Femur (tissue), 1 donor: ENCODE results near the gene SOX10.
A peak's percentile ranks its signal among the peaks of the same experiment; 100 is the strongest.
"Not testable (repeated sequence)": the region's sequence is repeated elsewhere in the genome, so short reads cannot be mapped to it uniquely, and the experiment has no call there.

Source experiments
- DNase-seq: peaks from one replicate; pipeline ENCODE4 v3.0.0-alpha.2; 2017

The SOX10 gene

DNA sequence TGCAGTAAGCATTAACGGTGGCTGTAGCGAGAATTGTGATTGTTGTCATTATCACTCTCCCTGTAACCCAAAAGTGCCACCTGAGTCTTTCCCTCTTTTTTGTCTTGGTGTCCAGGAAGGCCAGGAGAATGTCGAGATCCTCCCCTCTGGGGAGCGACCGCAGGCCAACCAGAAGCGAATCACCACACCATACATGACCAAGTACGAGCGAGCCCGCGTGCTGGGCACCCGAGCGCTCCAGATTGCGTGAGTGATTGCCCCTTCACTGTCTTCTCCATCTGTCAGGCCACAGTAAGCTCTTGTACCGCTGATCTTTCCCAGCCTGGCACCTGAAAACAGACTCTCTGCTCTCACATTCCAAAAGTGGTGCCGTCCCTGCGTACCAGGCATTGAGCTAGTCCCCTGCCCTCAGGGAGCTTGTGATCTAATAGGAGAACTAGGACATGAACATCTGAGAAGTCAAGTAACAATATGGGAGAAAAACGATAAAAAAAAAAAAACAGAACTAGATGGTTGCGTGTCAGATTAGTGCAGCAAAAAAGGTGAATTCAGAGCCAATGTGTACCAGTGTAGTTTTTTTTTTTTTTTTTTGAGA, 25.0 kb downstream of the SOX10 start:
- DNase-seq = no peak

GRCh38 chr22:37957232-37957631, 27.1 kb downstream of the SOX10 start:
- no peak for DNase-seq

DNA sequence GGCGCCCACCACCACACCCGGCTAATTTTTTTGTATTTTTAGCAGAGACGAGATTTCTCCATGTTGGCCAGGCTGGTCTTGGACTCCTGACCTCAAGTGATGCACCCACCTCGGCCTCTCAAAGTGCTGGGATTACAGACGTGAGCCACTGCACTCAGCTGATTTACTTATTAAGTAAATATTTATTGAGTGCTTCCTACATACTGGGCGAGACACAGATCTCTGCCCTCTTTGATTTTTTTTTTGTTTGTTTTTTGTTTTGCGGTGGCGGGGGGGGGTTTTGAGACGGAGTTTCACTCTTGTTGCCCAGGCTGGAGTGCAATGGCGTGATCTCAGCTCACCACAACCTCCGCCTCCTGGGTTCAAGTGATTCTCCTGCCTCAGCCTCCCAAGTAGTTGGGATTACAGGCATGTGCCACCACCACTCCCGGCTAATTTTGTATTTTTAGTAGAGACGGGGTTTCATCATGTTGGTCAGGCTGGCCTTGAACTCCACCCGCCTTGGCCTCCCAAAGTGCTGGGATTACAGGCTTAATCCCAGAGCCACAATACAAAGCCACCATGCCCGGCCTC, 28.4 kb downstream of the SOX10 start:
- not testable (repeated sequence) for DNase-seq

DNA sequence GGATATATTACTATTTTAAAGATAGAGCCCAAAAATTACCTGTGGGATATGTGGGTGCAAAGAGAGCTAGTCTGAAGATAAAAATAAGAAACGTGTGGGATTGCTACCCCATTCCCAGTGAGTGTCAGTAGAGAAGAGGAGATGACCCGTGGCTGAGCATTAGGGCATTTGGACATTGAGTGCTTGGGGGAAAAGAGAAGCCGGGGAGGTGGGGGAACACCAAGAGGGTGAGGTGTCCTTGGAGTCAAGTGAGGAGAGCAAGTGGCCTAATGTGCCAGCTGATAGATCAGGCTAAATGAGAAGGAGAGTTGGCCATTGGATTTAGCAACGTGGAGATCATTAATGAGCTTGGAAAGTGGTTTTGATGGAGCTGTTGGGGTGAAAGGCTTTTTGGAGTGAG, 29.7 kb downstream of the SOX10 start:
- no peak for DNase-seq

DNA sequence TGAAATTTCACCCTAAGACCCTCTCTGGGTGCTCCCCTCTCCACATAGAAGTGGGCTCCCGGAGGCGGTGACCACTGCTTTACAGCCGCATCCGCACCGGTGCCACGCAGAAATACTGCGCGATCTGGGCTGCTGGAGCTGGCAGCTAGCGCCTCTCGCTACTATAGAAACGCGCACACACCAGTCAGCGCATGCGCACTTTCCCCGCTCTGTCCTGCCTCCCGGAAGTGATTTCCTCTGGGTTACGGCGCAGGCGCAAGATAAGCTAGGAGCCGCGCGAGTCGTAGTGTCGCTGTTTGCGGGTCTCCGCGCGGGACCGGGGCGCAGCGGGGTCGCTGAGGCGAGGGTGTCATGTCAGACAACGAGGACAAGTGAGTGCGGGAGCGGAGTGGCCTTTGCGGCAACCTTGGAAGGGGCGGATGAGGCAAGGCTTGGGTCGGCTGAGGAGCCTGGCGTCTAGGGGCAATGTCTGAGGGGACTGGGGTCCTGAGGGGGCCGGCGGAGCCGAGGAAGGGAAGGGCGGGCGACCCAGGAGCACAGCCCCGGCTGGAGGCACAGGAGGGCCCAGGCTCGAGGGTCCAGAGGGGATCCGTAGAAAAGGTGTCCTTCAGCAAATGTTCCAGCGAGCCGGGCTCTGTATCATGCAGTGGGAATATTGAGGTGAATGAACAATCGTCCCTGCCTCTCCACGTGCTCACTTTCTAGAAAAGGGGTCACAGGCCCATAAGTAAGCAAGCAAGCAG, 30.7 kb downstream of the SOX10 start, which contains the start of the genes C22orf23 and POLR2F:
Gene C22orf23 (minus strand): TSS at position 165 of the 743 bp plus-strand sequence. CDS start 452 bp downstream, outside the sequence.
Gene POLR2F (plus strand): TSS at position 263 of the 743 bp plus-strand sequence. CDS start 89 bp downstream, at position 352.
- DNase-seq = peak; percentile 97

- peak; percentile 39 for DNase-seq
These were observed 31.3 kb downstream of the SOX10 start for GRCh38 chr22:37953062-37953436.

- DNase-seq = not testable (repeated sequence)
These were observed 31.7 kb downstream of the SOX10 start for GRCh38 chr22:37952629-37953028.

GRCh38 chr22:37951305-37951704, 33.0 kb downstream of the SOX10 start:
- DNase-seq = no peak

- not testable (repeated sequence) for DNase-seq
These were observed 37.1 kb downstream of the SOX10 start for GRCh38 chr22:37947142-37947795.

GRCh38 chr22:37944423-37944822, 39.9 kb downstream of the SOX10 start:
- not testable (repeated sequence) for DNase-seq

DNA sequence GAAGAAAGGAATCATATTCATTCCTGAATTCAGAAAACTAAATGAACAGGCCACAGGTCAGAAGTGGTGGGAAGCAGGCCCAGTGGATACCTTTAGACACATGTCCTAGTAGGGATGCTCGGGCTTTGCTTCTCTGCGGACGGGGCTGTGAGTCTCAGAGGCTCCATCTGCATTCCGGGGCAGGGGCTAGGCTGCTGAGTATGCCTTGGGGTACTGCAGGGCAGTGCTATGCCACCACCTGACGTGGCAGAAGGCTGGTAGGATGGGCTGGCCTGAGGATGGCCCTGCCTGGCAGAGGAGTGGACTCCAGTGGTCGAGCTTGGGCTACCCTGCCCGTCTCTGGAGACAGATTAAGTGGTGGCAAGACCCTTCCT, 40.5 kb downstream of the SOX10 start:
- DNase-seq = no peak

DNA sequence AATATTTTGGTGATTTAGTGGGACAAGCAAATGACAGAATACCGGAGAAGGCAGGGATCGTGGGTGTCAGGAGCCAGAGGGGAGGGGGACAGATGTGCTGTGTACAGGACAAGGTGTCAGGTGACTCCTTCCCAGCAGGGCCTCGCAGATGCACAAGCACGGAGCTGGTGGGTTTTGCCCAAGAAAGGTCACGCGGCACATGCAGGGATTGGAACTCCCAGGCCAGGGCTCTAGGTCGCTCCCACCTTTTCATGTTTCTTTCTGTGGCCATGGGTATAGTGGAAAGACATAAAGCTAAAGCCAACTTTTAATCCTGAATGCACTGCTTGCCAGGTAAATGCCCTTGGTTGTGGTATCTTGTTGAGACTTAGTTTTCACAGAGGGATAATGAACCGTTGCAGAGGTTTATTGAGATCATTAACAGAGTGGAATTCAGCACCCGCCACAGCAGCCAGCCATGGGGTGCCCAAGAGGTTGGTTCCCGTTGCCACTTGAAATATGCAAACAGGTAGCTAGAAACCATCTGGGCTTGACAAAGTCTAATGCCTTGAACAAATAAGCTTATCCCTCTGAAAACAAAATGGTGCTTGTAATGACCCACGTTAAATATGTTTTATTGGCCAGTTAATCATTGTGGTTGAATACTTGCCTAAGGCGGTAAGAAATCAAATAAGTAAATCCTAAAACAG, 41.1 kb downstream of the SOX10 start:
- DNase-seq = no peak

DNA sequence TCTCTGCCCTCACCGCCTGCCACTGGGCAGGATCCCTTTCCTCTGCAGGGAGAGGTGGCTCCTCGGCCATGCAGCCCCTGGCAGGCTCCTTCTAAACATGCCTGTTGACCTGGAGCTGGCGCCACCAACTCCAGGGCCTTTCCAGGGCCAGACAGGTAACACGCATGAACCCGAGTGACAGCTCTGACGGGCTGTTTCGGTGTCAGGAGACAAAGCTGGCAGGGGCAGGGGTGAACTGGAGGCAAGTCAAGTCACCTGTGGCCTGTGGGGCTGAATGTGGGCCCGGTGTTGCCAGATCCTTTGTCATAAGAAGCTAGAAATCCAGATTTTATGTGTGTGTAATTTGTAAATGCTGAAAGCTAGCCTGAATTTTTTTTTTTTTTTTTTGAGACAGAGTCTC, 42.2 kb downstream of the SOX10 start:
- DNase-seq = no peak

DNA sequence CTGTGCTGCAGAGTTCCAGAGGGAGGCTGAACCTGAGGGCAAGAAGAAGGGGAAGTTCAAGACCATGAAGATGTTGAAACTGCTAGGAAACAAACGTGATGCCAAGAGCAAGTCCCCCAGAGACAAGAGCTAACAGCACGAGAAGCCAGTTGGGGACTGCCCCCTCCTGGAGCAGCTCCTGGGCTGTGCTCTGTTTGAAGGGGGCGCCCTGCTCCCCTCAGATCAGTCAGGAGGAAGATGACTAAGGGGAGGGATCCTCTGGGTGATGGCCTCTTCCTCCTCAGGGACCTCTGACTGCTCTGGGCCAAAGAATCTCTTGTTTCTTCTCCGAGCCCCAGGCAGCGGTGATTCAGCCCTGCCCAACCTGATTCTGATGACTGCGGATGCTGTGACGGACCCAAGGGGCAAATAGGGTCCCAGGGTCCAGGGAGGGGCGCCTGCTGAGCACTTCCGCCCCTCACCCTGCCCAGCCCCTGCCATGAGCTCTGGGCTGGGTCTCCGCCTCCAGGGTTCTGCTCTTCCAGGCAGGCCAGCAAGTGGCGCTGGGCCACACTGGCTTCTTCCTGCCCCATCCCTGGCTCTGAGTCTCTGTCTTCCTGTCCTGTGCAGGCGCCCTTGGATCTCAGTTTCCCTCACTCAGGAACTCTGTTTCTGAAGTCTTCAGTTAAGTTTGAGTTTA, 43.5 kb downstream of the SOX10 start:
- DNase-seq = no peak

DNA sequence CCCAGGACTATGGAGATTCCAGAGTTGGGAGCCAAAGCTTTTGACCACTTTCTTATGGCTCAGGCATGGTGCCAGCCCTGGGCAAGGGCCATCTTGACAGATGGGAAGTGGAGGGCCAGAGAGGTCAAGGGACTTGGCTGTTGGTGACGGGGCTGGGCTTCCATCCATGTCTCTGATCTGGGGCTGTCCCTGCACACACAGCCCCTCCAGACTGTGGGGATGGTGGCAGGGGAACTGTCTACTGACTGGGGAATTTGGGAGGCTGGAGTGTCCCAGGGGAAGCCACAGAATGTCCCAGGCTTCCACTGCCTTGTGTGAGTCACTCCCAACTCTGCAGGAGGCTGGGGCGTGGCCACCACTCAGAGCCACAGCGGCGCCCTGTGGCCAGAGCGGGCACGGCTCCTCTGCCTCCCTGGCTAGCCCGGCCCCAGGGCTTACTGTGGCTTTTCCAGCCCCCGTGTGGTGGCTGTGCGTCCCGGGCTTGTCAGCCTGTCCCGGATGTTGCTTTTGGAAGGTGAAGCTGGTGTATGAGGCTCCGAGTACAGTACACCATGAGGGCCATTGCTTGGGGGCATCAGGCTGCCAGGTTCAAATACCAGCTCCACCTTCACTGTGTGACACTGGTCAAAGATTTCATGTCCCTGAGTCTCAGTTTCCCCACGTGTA, 50.5 kb downstream of the SOX10 start:
- DNase-seq = peak; percentile 90

GRCh38 chr22:37932821-37933578, 51.4 kb downstream of the SOX10 start:
- DNase-seq = no peak

DNA sequence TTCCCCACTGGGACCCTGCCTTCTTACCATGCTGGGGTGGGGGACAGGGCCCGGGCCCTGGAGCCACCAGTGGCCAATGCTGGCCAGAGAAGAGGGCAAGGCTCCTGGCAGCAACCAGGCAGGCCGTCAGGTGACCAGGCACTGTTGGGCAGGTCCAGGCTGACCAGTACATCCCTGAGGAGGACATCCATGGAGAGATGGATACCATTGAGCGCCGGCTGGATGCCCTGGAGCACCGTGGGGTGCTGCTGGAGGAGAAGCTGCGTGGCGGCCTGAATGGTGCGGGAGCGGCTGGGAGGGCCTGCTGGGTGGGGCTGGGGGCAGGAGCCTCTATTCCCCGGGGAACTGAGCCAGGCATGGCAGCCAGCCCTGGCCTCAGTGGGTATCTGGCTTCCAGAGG, 52.0 kb downstream of the SOX10 start:
- DNase-seq = no peak

DNA sequence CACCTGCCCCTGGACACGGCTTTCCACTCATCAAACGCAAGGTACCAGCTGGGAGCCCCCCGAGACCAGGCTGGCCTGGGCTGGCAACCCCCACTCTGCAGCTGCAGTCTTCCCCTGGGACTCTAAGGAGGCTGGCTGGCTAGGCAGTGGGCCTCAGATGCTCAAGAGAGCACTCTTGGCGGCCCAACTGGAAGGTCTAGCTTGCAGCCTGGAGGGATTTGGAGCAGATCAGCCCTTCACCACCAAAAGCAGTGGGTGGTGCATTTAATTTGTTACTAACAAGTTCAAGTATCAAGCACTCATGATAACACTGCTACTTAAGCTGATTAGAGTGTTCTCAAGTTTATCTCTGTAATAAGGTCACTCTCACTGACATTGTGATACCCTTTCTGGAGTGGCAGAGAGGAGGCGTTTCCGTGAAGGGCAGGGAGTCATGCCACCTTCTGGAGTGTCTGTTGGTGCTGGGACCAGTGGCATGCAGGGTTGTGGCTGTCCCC, 52.4 kb downstream of the SOX10 start:
- DNase-seq = no peak

DNA sequence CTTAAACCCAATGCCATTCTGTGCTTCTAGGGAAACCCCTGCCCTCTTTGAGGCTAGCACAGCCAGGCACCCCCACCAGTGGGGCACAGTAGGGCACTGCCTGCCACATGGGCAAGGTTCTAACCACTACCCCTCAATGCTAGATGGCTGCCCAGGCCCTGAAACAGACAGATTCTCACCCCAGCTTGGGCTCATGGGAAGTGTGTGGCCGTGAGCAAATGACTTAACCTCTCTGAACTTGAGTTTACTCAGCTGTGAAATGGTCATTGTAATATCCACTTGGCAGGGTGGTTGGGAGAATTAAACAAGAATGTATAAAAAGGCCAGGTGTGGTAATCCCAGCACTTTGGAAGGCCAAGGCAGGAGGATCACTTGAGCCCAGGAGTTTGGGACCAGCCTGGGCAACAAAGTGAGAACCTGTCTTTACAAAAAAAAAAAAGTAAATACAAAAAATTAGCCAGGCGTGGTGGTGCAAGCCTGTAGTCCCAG, 53.4 kb downstream of the SOX10 start:
- DNase-seq = no peak

DNA sequence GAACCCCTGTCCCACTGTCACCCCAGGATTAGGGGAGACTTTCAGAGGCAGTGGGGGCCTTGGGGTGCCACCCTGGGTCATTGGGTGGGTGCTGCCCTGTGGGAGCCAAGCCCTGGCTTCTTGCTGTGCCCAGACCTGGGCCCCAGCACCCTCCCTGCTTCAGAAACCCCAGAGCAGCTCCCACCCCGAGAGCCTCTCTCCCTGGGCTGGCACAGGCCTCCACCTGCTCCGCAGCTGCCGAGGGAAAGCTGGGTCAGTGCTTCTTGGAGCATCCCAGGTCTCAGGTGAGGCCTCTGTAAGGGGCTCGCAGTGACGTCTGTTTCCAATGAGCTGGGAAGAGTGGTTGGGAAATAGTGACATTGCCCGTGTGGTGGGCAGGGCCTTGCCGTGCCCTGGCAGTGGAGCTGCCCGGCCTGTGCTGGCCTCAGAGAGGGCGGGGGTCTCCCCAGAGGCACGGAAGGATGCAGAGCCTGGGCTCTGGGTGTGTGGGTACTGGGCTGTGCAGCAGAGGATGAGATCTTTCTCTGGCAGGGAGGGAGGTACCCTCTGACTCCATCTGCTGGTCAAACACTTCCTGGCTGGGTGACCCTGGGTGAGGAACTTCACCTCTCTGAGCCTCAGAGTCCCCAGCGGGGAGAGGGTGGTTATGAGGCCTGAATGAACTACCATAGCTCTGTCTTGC, 53.9 kb downstream of the SOX10 start:
- DNase-seq = no peak
